ENCODE measurements around the gene UGT1A9. TPM values are rescaled to one million over a fixed set of nuclear protein-coding genes. Genes with fewer than 3 reads are reported as not detected.

UGT1A9 gene
- total and polyA plus RNA-seq, 2 experiments from 2014 or later, result 9.6 to 12.6 TPM

GRCh38 chr2:233711312-233712008 lies 39.8 kb downstream of the UGT1A9 start:
- no peaks in the 10 kb centered on the region for H3K27me3 ChIP-seq
- H3K27ac ChIP-seq, result no peak overlapping the region
- H3K4me1 ChIP-seq (ENCODE audit: insufficient read depth), result no peaks in the 10 kb centered on the region
- no peak overlapping the region for H3K4me3 ChIP-seq
- no peaks in the 10 kb centered on the region for H3K9me2 ChIP-seq (replicated peaks; ENCODE audit: insufficient read depth)
- TF ChIP-seq EZH2 (IDR thresholded peaks at IDR 0.05; ENCODE audit: borderline replicate concordance), result no peak
- no peak for TF ChIP-seq EZH2phosphoT487 (IDR thresholded peaks at IDR 0.05; ENCODE audit: low read depth, severe bottlenecking, unreplicated experiment)
- TF ChIP-seq, protein P1, sequence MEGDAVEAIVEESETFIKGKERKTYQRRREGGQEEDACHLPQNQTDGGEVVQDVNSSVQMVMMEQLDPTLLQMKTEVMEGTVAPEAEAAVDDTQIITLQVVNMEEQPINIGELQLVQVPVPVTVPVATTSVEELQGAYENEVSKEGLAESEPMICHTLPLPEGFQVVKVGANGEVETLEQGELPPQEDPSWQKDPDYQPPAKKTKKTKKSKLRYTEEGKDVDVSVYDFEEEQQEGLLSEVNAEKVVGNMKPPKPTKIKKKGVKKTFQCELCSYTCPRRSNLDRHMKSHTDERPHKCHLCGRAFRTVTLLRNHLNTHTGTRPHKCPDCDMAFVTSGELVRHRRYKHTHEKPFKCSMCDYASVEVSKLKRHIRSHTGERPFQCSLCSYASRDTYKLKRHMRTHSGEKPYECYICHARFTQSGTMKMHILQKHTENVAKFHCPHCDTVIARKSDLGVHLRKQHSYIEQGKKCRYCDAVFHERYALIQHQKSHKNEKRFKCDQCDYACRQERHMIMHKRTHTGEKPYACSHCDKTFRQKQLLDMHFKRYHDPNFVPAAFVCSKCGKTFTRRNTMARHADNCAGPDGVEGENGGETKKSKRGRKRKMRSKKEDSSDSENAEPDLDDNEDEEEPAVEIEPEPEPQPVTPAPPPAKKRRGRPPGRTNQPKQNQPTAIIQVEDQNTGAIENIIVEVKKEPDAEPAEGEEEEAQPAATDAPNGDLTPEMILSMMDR (IDR thresholded peaks at IDR 0.05; ENCODE audit: poor library complexity), result peak; percentile 86
- H3K79me2 ChIP-seq, result no peaks in the 10 kb centered on the region
- WGBS (ENCODE audit: low lambda C conversion rate, missing lambda C conversion rate), result 45% methylated on average over 11 of the region's 11 CpGs
- no peak overlapping the region for H2AFZ ChIP-seq
- H3K36me3 ChIP-seq (replicated peaks; ENCODE audit: insufficient read depth, low read depth), result no peaks in the 10 kb centered on the region
- no peaks in the 10 kb centered on the region for H4K20me1 ChIP-seq (ENCODE audit: insufficient read depth, poor library complexity, severe bottlenecking)
- no peak overlapping the region for H3K4me2 ChIP-seq
- peak; percentile 89 for DNase-seq (ENCODE audit: low spot score)
- H3K9me3 ChIP-seq (ENCODE audit: low read depth), result no peaks in the 10 kb centered on the region

- no peaks in the 10 kb centered on the region for H3K9me2 ChIP-seq (replicated peaks; ENCODE audit: insufficient read depth)
- no peaks in the 10 kb centered on the region for H3K79me2 ChIP-seq
- no peaks in the 10 kb centered on the region for H3K36me3 ChIP-seq (replicated peaks; ENCODE audit: insufficient read depth, low read depth)
- 83% methylated on average over 14 of the region's 14 CpGs for WGBS (ENCODE audit: low lambda C conversion rate, missing lambda C conversion rate)
- TF ChIP-seq EZH2 (IDR thresholded peaks at IDR 0.05; ENCODE audit: borderline replicate concordance), result no peak
- TF ChIP-seq, protein P1 (IDR thresholded peaks at IDR 0.05; ENCODE audit: poor library complexity), result no peak
- no peak for TF ChIP-seq EZH2phosphoT487 (IDR thresholded peaks at IDR 0.05; ENCODE audit: low read depth, severe bottlenecking, unreplicated experiment)
- no peaks in the 10 kb centered on the region for H3K27me3 ChIP-seq
- H3K4me1 ChIP-seq (ENCODE audit: insufficient read depth), result no peaks in the 10 kb centered on the region
- DNase-seq (ENCODE audit: low spot score), result no peak
- no peak within 1 kb of the TSS for H3K4me3 ChIP-seq
- H3K4me2 ChIP-seq, result no peak within 1 kb of the TSS
- H2AFZ ChIP-seq, result no peak within 1 kb of the TSS
- H3K27ac ChIP-seq, result no peak within 1 kb of the TSS
- H4K20me1 ChIP-seq (ENCODE audit: insufficient read depth, poor library complexity, severe bottlenecking), result no peaks in the 10 kb centered on the region
- H3K9me3 ChIP-seq (ENCODE audit: low read depth), result no peaks in the 10 kb centered on the region
Observed at GRCh38 chr2:233712611-233713261, 41.0 kb downstream of the UGT1A9 start, which contains the start of gene UGT1A5. Gene UGT1A5 (plus strand): TSS chr2:233712907. CDS start chr2:233712992, 85 bp downstream.

- Histone ChIP-seq H3K4me3 (no peak overlapping the region), H3K4me2 (no peak overlapping the region), H3K4me1 (ENCODE audit: insufficient read depth) (no peaks in the 10 kb centered on the region), H3K27ac (no peak overlapping the region), H3K79me2 (no peaks in the 10 kb centered on the region), H3K36me3 (replicated peaks; ENCODE audit: insufficient read depth, low read depth) (no peaks in the 10 kb centered on the region), H3K27me3 (no peaks in the 10 kb centered on the region), H3K9me3 (ENCODE audit: low read depth) (no peaks in the 10 kb centered on the region), H4K20me1 (ENCODE audit: insufficient read depth, poor library complexity, severe bottlenecking) (no peaks in the 10 kb centered on the region), H2AFZ (no peak overlapping the region), H3K9me2 (replicated peaks; ENCODE audit: insufficient read depth) (no peaks in the 10 kb centered on the region)
- TF ChIP-seq EZH2 (IDR thresholded peaks at IDR 0.05; ENCODE audit: borderline replicate concordance) (no peak), EZH2phosphoT487 (IDR thresholded peaks at IDR 0.05; ENCODE audit: low read depth, severe bottlenecking, unreplicated experiment) (no peak)
- TF ChIP-seq, protein P1 (IDR thresholded peaks at IDR 0.05; ENCODE audit: poor library complexity), result no peak
- WGBS (ENCODE audit: low lambda C conversion rate, missing lambda C conversion rate), result 83% methylated on average over 7 of the region's 7 CpGs
- no peak for DNase-seq (ENCODE audit: low spot score)
Observed at GRCh38 chr2:233713262-233713615, 41.5 kb downstream of the UGT1A9 start.

Data from hepatocyte (in vitro differentiated cells).